DND-41 (cell line): ENCODE data around the gene TSPAN9.

Experiments
- EZH2 ChIP-seq: IDR thresholded peaks from 3 replicates; pipeline ENCODE4 v1.6.1; 2012; ENCODE audit warnings: borderline replicate concordance, low read depth, mild to moderate bottlenecking, moderate library complexity, low read length, inconsistent platforms; ENCODE audit not compliant: severe bottlenecking
- TF ChIP-seq, protein P1 (sequence below): IDR thresholded peaks from 2 replicates; pipeline ENCODE4 v1.5.1; 2012; ENCODE audit warnings: borderline replicate concordance, low read length, moderate library complexity, mild to moderate bottlenecking; ENCODE audit not compliant: poor library complexity, severe bottlenecking; ENCODE audit errors: extremely low read depth

DNA sequence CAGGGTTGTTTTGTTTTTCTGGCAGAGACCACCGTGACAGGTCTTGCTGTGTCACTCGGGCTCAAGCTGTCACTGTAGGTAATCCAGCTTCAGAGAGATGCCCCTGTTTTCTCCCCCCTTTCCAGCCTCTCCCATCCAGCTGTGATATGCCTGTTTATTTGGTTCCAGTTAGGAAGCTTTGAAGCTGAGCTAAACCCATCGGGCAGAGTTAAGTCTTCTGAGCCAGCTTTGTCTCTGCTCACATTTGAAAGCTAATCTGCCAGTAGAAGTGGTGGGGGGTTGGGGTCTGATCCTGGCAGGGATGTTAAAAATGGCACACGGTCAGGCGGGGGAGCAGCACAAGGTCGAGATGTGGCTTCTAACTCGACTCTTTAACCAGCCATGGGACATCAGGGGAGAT, 130.0 kb downstream of the TSPAN9 start:
- TF ChIP-seq, protein P1, sequence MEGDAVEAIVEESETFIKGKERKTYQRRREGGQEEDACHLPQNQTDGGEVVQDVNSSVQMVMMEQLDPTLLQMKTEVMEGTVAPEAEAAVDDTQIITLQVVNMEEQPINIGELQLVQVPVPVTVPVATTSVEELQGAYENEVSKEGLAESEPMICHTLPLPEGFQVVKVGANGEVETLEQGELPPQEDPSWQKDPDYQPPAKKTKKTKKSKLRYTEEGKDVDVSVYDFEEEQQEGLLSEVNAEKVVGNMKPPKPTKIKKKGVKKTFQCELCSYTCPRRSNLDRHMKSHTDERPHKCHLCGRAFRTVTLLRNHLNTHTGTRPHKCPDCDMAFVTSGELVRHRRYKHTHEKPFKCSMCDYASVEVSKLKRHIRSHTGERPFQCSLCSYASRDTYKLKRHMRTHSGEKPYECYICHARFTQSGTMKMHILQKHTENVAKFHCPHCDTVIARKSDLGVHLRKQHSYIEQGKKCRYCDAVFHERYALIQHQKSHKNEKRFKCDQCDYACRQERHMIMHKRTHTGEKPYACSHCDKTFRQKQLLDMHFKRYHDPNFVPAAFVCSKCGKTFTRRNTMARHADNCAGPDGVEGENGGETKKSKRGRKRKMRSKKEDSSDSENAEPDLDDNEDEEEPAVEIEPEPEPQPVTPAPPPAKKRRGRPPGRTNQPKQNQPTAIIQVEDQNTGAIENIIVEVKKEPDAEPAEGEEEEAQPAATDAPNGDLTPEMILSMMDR, result no peak
- no peak for TF ChIP-seq EZH2
